SK-N-MC (cell line): Measurements from ENCODE around the gene GDF10.

ENCODE experiments used
- EZH2 ChIP-seq: fragments of 200-600 bp; sonication (generic); IDR thresholded peaks from one replicate; pipeline ENCODE4 v1.6.1; 2017; ENCODE audit warnings: antibody characterized with exemption
- FOXP2 ChIP-seq: optimal IDR thresholded peaks from 2 replicates; pipeline ENCODE3; 2011; ENCODE audit warnings: mild to moderate bottlenecking, moderate library complexity; ENCODE audit not compliant: insufficient read depth; ENCODE audit errors: extremely low read length, control extremely low read depth
- POLR2AphosphoS5 ChIP-seq: IDR thresholded peaks from 2 replicates; pipeline ENCODE4 v1.6.1; 2012; ENCODE audit warnings: mild to moderate bottlenecking, low read depth, low read length, borderline replicate concordance

DNA sequence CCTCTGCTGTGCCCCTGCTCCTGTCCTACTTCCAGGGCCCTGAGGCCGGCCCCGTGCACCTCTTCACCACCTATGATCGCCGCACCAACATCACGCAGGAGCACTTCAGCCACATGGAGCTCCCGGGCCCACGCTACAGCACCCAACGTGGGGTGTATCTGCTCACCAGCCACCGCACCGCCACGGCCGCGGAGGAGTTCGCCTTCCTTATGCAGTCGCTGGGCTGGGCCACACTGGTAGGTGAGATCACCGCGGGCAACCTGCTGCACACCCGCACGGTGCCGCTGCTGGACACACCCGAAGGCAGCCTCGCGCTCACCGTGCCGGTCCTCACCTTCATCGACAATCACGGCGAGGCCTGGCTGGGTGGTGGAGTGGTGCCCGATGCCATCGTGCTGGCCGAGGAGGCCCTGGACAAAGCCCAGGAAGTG lies 50.0 kb downstream of the GDF10 start:
- TF ChIP-seq POLR2AphosphoS5 (no peak), EZH2 (no peak), FOXP2 (no peak)
